GM18868 (cell line): Measurements from ENCODE around the gene HMGXB4.
"Not testable (repeated sequence)": the region's sequence is repeated elsewhere in the genome, so short reads cannot be mapped to it uniquely, and the experiment has no call there.

Experiments
- ATAC-seq: cut with Tn5 transposase; IDR thresholded peaks from one replicate; pipeline ENCODE4 v1.9.1; 2021; ENCODE audit warnings: mild to moderate bottlenecking, moderate library complexity; ENCODE audit not compliant: unreplicated experiment

The HMGXB4 gene

GRCh38 chr22:35257321-35258190 is at the start of gene HMGXB4:
Gene HMGXB4, plus strand, starts transcription at chr22:35257493. Its CDS starts 4,898 bp downstream, at chr22:35262391.
- peak; percentile 84 for ATAC-seq

- ATAC-seq, result no peak
Measured at GRCh38 chr22:35208003-35208402, 49.3 kb upstream of the HMGXB4 start.

DNA sequence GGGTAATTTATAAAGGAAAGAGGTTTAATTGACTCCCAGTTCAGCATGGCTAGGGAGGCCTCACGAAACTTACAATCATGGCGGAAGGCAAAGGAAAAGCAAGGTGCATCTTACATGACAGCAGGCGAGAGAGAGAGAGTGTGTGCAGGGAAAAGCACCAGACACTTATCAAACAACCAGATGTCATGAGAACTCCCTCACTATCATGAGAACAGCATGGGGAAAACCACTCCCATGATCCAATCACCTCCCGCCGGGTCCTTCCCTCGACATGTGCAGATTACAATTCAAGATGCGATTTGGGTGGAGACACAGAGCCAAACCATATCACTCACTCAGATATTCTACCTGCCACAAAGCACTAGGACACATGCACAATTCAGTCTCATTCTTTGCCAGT is 48.1 kb upstream of the HMGXB4 start:
- ATAC-seq, result no peak

DNA sequence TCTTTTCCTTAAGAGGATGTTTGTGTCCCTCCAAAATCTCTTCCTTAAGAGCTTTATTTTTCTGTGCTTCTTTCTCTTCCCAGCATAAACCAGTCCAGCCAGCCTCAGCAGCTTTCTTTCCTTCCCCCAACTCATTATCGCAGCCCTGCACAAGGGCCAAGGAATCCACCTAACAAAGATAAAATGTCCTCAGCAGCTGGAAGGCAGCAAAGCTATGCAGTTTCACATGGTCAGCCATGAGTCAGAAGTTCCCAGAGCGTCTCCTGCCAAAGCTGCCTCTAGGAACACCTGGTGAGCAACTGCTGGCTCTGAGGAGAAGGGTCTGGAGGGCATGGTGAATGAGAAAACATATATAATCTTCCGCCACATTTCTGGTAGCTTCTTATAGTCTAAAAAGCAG is 45.3 kb upstream of the HMGXB4 start:
- no peak for ATAC-seq

GRCh38 chr22:35212996-35213395 is 44.3 kb upstream of the HMGXB4 start:
- no peak for ATAC-seq

- no peak for ATAC-seq
Measured at GRCh38 chr22:35214968-35215367, 42.3 kb upstream of the HMGXB4 start.

DNA sequence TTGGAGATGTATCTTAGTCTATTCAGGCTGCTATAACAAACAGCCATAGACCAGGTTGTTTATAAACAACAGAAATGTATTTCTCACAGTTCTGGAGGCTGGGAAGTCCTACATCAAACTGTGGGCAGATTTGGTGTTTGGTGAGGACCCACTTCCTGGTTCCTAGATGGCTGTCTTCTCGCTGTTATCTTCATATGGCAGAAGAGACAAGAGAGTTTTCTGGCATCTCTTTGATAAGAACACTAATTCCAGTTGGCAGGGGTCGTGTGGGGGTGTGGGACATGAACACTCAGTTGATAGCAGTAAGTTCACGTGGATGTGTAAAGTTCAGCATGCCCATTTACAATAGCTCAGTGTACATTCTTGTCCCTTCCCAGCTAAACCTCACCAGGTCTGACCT is 41.3 kb upstream of the HMGXB4 start:
- no peak for ATAC-seq

GRCh38 chr22:35217527-35217926 is 39.8 kb upstream of the HMGXB4 start:
- ATAC-seq, result no peak

DNA sequence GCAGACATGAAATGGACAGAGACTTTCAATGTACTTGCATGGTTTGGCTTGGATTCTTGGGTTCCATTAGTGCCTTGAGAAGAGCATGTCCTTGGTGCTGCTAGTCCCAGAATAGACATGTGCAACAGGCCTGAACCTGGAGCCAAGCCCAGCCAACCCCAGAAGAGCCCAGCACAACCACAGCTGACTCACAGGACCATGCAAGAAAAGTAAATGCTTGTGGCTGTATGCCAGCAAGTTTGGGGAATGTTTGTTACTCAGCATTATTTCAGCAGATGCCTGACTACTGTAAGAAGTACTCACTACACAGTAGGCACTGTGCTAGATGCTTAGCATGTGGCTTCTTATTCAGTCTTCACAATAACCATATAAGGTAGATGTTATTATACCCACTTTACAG is 39.2 kb upstream of the HMGXB4 start:
- ATAC-seq, result no peak

DNA sequence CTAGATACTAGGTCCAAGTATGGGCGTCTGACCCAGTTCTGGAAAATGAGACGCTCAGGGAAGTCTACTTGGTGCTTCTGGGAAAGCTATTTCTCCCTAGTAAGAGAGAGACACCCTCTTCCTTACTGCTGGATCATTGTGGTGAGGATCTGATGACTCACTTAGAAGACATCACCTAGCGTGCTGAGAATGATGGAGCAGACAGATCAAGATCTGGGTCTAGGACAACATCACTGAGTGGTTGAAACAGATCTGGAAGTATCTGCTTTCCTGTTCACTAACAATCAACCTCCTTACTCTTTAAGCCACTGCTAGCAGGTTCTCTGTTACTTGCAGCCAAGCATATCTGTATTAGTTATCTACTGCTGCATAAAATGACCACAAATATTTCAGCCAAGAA is 38.3 kb upstream of the HMGXB4 start:
- no peak for ATAC-seq

DNA sequence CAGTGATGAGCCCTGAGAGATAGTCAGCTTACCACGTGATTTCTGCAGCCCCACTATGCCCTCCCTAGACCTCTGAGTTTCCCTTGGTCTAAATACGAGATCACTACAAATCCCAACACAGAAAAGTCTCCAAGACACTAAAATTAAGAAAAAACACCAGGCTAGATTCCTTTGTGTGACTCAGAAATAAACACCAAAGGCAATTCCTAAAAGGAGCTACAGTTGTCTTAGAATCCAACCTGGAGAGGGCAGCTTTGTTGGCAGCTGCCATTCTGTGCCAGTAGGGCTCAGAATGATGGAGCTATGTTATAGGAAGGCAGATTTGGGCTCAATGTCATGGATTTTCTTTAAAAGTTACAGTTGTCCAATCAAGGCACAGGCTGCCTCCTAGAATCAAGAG is 37.1 kb upstream of the HMGXB4 start:
- no peak for ATAC-seq

DNA sequence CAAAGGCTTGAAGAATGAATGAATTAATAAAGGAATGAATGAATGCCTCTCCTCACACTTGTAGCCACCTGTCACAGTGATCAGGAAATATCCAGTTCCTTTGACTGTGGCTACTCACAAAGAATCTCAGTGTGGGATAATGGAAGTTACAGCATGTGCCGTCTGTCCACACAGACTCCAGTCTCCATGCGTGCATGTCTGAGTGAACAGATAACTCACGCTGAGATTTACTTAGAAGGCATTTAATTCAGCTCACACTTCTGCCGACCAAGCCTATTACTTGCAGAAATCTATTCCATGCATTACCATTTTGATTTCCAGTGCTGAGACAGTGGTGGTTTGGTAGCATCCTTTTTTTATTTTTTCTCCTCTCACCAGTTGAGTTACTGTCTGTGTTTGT is 32.3 kb upstream of the HMGXB4 start:
- ATAC-seq, result no peak

DNA sequence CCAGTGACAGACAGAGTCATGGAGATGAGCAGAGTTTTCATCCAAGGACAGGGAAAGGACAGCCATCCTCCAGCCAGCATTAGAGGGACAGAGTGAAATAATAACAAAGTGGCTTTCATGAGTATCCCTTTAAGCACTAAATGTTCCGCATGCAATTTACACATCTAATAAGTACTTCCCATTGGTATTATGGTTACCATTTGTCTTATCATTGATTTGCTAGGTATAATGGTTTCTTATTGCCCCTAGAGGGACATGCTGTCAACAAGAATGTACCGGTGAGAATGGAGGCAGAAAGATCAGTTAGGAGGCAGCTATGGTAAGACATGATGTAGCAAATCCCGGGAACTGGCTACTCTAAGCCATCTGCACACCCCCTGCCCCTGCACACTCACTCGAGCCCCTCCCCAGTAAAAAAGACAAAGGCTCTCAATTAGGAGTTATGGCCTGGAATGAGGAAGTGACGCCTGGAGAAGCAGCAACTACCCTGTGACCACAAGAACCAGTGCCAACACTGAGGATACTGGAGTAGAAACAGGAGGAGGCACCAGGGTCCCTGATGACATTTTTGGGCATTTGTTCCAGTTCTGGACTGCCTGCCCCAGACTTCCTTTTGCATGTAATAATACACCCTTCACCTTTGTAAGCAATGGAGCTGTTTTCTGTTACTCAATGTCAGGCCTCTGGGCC is 30.2 kb upstream of the HMGXB4 start:
- no peak for ATAC-seq

- no peak for ATAC-seq
Measured at GRCh38 chr22:35229865-35230264, 27.4 kb upstream of the HMGXB4 start.

GRCh38 chr22:35230417-35230816 is 26.9 kb upstream of the HMGXB4 start:
- no peak for ATAC-seq

DNA sequence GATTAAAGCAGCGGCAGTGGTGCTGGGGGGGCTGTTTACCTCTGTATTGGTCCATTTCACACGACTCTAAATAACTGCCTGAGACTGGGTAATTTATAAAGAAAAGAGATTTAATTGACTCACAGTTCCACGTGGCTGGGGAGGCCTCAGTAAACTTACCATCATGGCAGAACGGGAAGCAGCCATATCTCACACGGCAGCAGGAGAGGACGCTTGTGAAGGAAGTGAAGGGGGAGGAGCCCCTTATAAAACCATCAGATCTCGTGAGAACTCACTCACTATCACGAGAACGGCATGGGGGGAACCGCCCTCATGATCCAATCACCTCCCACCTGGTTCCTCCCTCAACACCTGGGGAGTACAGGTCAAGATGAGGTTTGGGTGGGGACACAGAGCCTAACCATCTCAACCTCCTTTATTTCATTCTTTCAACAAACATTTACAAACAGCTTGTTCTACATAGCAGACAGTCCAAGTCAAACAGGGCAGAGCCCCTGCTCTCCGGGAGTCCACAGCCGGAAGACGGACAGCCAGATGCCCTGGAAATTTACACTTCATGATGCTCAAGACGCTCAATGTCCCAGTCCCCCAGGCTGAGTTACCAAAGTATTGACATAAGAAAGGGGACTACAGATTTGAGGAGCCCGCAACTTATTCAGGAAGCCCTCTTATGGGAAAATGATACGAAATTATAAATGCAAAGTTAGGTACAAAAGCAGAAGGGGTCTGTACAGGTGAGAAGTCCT is 26.3 kb upstream of the HMGXB4 start:
- ATAC-seq, result no peak

DNA sequence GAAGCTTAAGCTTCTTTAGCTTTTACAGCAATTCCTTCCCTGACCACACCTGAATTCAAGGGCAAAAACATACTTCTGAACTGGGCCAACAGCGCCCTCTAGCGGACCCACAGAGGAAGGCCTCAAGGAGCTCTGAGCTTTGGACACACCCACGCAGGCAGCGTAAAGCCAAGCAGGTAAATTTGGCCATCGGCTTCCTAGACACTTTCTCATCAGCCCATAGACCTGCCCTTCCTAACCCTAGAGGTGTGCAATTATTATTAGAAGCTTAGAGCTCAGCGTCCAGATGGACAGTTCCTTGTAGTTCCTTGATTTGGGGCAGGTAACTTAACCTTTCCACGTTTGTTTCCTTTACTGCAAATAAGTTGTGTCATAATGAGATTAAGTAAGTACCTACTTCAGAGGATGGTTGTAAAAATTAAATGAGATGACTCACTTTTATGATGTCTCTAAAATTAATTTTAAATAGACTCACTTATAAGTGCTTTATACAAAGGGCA is 25.7 kb upstream of the HMGXB4 start:
- peak; percentile 48 for ATAC-seq

- not testable (repeated sequence) for ATAC-seq
Measured at GRCh38 chr22:35238749-35239148, 18.5 kb upstream of the HMGXB4 start.

DNA sequence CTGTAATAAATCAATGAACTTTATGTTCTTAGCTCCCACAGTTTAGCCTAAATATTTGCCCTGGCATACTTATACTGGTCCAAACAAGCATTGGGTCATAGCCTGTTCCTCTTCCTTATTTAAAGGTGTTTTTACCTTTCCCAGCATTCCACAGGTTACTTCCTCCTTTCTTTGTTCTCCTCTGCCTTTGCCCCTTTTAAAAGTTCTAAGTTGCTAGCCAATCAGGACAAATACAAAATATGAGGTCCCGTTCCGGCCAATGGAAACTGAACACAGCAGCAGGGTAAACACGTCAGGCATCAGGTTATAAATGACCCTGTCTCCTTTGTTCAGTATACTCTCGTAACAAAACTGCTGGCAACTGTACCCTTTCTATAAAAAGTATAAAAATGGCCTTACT is 12.8 kb upstream of the HMGXB4 start:
- ATAC-seq, result not testable (repeated sequence)

- ATAC-seq, result no peak
Measured at GRCh38 chr22:35250156-35250555, 7.1 kb upstream of the HMGXB4 start.

GRCh38 chr22:35253946-35254345 is 3.3 kb upstream of the HMGXB4 start:
- no peak for ATAC-seq

DNA sequence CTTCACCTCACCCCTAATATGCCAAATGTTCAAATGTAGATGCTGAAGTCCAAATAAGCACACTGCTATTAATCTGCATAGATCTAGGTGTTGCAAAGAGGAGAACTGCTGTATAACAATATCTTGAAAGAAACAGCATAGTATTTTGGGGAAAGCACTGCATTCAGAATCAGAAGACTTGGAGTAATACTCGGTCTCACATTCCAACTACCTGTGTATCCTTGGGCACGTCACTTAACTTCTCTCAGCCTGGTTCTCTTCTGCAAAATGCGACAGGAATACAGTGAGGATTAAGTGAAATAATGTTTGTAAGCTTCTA is 332 bp upstream of the HMGXB4 start:
- ATAC-seq, result no peak
